Mucosa of descending colon (tissue), 3 donors: Measurements from ENCODE around the gene ARHGEF1. TPM values are rescaled to one million over a fixed set of nuclear protein-coding genes. Genes with fewer than 3 reads are reported as not detected.

Experiments
- ATAC-seq: fragments of 200-7000 bp; cut with Tn5 transposase; one replicate; pipeline ENCODE4 v1.9.1; 2020; ENCODE audit warnings: mild to moderate bottlenecking, moderate library complexity
- DNase-seq, 3 donors: peaks; one replicate each; pipeline ENCODE4 v3.0.0-alpha.2; 2020
- H3K36me3 ChIP-seq: fragments of 200-600 bp; one replicate; pipeline ENCODE4 v1.8.0; 2021; ENCODE audit warnings: low read depth, mild to moderate bottlenecking
- H3K4me1 ChIP-seq: fragments of 200-600 bp; one replicate; pipeline ENCODE4 v1.8.0; 2021; ENCODE audit warnings: low read depth, mild to moderate bottlenecking
- H3K4me3 ChIP-seq: fragments of 200-600 bp; one replicate; pipeline ENCODE4 v1.8.0; 2021; ENCODE audit warnings: mild to moderate bottlenecking
- H3K9me3 ChIP-seq: fragments of 200-600 bp; one replicate; pipeline ENCODE4 v1.8.0; 2021; ENCODE audit warnings: mild to moderate bottlenecking
- intact Hi-C, 2 donors: fragments of 100-400 bp; cut with DNase I in 1 of 2; cut with micrococcal nuclease in 1 of 2; formaldehyde crosslinking; loops; one replicate each; pipeline versions ENCODE4 v1.11.0 to v1.11.1; 2022; cut with DNase I, micrococcal nuclease
- total RNA-seq, 3 donors: library from RNA; stranded (reverse); fragmentation: NEBNext Ultra II Directional in 2 of 3; extraction: Animal tissue kit (Norgen Biotek cat#: 25700) in 2 of 3; gene quantifications; one replicate each; pipeline versions ENCODE4 v1.2.1 to v1.2.4, GENCODE V29; 2021 to 2023
- TF ChIP-seq, protein P1 (sequence below): fragments of 200-600 bp; IDR thresholded peaks from one replicate; pipeline ENCODE4 v1.8.0; 2022; ENCODE audit warnings: antibody characterized with exemption, mild to moderate bottlenecking
- donor health status: DM: no; HTN: no; CAD: no; lungs with moderate emphysema.
- donor health status: DM: no; HTN: no; CAD: no.
- donor health status: DM: no; HTN: yes; CAD: no.

Gene ARHGEF1
- total RNA-seq, 3 donors from 2014 or later = 84.9 to 125 (median 92.3) TPM

DNA sequence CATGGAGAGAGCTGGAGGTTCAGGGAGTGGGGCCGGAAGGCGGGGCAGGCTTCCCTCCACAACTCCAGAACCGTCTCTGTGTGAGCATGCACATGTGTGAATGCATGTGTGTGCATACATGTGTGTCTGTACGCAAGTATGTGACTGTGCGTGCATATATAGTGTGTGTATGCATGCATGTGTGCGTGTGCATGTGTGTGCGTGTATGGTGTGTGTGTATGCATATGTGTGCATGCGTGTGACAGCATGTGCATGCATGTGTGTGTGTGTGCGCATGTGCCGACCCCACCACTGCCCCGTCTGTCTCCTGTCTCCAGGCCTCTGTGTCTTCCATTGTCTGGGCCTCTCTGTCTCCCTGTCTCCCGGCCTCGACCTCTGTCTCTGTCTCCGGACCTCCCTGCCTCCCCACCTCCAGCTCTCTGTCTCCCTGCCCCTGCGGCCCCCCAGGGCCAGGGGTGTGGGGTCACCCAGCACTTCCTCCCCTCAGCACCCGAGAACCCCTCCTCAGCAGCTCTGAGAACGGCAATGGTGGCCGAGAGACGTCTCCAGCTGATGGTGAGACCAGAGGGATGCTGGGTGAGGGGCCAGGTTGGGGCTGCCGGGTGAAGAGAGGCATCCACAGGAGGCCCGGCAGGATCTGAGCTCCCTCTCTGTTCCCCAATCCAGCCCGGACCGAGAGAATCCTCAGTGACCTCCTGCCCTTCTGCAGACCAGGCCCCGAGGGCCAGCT, 22.5 kb downstream of the ARHGEF1 start:
- no peak overlapping the region for H3K4me3 ChIP-seq
- H3K36me3 ChIP-seq = no peaks in the 10 kb centered on the region
- no peaks in the 10 kb centered on the region for H3K9me3 ChIP-seq
- peaks cover 16% of the 10 kb centered on the region for H3K4me1 ChIP-seq
- ATAC-seq = peak; percentile 8
- intact Hi-C loops = no loop called here
- DNase-seq = peak in 2 of 3 donors; percentile 40 to 51
- TF ChIP-seq, protein P1, sequence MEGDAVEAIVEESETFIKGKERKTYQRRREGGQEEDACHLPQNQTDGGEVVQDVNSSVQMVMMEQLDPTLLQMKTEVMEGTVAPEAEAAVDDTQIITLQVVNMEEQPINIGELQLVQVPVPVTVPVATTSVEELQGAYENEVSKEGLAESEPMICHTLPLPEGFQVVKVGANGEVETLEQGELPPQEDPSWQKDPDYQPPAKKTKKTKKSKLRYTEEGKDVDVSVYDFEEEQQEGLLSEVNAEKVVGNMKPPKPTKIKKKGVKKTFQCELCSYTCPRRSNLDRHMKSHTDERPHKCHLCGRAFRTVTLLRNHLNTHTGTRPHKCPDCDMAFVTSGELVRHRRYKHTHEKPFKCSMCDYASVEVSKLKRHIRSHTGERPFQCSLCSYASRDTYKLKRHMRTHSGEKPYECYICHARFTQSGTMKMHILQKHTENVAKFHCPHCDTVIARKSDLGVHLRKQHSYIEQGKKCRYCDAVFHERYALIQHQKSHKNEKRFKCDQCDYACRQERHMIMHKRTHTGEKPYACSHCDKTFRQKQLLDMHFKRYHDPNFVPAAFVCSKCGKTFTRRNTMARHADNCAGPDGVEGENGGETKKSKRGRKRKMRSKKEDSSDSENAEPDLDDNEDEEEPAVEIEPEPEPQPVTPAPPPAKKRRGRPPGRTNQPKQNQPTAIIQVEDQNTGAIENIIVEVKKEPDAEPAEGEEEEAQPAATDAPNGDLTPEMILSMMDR = no peak

DNA sequence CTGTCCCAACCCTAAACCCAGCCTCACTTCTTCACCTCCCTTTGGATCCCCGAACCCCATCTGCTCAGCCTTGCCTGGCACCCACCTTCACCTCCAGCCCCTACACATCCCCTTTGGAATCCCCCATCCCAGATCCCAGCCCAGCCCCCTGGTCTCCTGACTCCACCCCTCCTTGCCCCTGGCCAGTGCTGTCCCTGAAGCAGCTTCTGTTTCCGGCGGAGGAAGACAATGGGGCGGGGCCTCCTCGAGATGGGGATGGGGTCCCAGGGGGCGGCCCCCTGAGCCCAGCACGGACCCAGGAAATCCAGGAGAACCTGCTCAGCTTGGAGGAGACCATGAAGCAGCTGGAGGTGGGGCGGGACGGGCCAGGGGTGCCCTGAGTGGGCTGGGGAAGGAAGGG, 23.3 kb downstream of the ARHGEF1 start:
- Histone ChIP-seq H3K4me1 (peaks cover 16% of the 10 kb centered on the region), H3K9me3 (no peaks in the 10 kb centered on the region), H3K4me3 (no peak overlapping the region), H3K36me3 (no peaks in the 10 kb centered on the region)
- TF ChIP-seq, protein P1 = no peak
- intact Hi-C loops = no loop called here
- ATAC-seq (no peak), DNase-seq (peak in 2 of 3 donors; percentile 32 to 42)

DNA sequence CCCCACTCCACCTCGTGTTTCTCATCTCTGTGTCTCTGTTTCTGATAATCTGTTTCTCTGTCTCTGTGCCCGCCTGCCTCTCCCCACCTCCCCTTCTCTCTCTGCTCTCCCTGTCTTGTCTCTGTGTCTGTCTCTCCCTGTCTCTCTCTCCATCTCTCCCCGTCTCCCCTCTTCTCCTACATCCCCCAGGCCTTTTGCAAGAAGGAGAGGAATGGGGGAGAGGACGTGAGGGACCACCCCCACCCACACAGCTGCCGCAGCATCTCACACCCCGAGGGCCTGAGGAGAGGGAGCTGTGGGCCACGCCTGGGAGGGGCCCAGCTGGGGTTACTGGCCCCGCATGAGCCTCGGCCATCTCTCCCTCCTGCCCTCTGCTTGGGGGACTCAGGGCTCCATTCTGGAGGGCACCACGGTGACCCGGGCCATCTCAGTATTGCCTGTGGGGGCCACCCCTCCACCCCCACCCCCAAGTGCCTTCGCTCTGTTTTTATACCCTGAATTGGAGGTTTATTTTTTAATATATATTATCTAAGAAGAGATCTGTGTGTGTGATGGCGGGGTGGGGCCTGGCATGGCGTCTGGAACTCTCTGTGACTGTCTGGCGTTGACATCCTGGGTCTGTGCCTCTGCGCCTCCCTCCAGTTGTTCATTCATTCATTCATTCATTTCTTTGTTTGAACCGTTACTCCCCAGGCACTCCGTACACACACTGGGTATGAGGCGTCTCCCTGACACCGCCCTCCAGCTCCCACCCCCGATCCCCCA, 24.1 kb downstream of the ARHGEF1 start:
- ATAC-seq = no peak
- no peak overlapping the region for H3K4me3 ChIP-seq
- intact Hi-C loops = no loop called here
- peaks cover 16% of the 10 kb centered on the region for H3K4me1 ChIP-seq
- no peaks in the 10 kb centered on the region for H3K36me3 ChIP-seq
- TF ChIP-seq, protein P1 = no peak
- peak in 1 of 3 donors; percentile 46 for DNase-seq
- H3K9me3 ChIP-seq = no peaks in the 10 kb centered on the region

DNA sequence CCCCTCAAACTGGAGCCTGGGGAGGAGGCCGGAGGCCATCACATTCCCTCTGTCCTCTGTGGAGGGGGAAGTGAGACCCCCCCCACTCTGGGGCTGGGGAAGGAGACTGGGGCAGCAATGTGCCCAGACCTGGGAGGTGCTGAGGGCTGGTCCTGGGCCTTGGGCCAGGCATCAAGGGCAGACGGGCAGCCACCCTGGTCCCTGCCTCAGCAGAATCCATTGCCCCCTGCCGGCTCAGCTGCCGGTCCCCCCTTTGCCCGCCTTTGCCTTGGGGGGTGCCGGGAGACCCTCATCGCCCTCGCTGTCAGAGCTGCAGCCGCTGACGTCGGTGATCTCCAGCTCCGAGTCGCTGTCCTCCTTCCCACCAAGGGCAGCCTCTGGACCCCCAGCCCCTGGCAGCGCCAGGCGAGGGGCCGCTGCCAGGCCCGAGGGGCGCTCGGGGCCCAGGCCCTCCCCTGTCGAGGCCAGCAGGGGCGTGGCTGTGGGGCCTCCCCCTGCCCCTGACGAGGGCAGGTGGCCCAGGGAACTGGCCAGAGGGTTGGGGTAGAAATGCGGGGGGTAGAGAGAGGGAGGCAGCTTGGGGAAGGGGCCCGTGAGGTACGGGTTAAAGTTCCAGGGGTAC, 25.1 kb downstream of the ARHGEF1 start:
- H3K36me3 ChIP-seq = no peaks in the 10 kb centered on the region
- H3K4me1 ChIP-seq = peaks cover 16% of the 10 kb centered on the region
- ATAC-seq = no peak
- TF ChIP-seq, protein P1 = no peak
- no peak overlapping the region for H3K4me3 ChIP-seq
- no peaks in the 10 kb centered on the region for H3K9me3 ChIP-seq
- intact Hi-C loops = no loop called here
- DNase-seq = peak in 2 of 3 donors; percentile 33 to 50

DNA sequence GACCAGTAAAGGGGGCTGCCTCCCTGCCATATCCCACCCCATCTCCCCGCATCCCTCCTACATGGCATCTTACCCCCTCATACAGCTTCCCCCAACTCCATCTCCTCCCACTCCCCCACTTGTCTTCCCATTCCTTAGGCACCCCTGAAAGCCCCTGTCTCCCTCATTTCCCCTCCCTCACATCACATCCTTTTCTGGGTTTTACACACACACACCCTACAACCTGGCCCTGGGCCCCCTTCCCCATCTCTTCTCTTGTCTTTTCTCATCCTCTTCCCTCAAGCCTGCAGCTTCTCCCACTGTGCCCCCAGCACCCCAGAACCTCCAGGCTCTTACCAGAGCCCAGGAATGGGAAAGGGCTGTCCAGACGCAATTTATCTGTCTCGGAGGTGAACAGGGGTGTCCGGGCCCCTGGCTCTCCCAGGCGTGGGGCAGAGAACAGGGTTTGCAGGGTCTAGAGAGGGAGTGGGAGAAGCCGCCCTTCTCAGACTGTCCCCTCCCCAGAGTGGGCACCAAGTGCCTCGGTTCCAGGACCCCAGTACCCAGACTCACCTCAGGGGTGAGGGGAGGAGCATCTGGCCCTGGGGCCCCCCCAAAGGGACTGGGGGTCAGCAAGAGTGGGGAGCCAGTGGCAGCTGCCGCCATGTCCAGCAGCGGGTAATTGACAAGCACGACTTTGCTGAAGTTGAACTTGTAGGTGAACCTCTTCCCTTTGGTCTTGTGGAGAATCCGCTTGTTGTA, 25.9 kb downstream of the ARHGEF1 start:
- Histone ChIP-seq H3K9me3 (no peaks in the 10 kb centered on the region), H3K4me1 (peaks cover 14% of the 10 kb centered on the region), H3K4me3 (no peak overlapping the region), H3K36me3 (no peaks in the 10 kb centered on the region)
- DNase-seq = peak in 1 of 3 donors; percentile 31
- ATAC-seq = no peak
- TF ChIP-seq, protein P1 = no peak
- intact Hi-C loops = no loop called here
